GM12878 (cell line): ENCODE data around the gene ZFP1. TPM values are rescaled to one million over a fixed set of nuclear protein-coding genes. Genes with fewer than 3 reads are reported as not detected.

Experiments
- ATAC-seq: fragments of 200-7000 bp; cut with Tn5 transposase; 3 replicates; pipeline ENCODE4 v1.9.1; 2020; ENCODE audit warnings: mild to moderate bottlenecking, moderate library complexity
- BruUV-seq: library from RNA; stranded (reverse); fragments of 400-500 nt; replicated peaks from 2 replicates; lab custom pipeline; 2021; lab: Mats Ljungman, UMichigan
- CTCF ChIA-PET: fragments of 300-600 bp; sonication (Branson Sonifier 250); formaldehyde crosslinking; extraction: SDS; loops from one replicate; lab custom pipeline; 2021; ENCODE audit warnings: inconsistent platforms; lab: Yijun Ruan, JAX
- POLR2A ChIA-PET: fragments of 350-600 bp; formaldehyde crosslinking; extraction: SDS; loops from one replicate; lab custom pipeline; 2021; ENCODE audit warnings: inconsistent platforms; lab: Charles Lee
- RAD21 ChIA-PET: fragments of 300-600 bp; sonication (Branson Sonifier 250); formaldehyde crosslinking; loops from one replicate; lab custom pipeline; 2023; ENCODE audit warnings: antibody characterized with exemption; ENCODE audit not compliant: unreplicated experiment; lab: Charles Lee
- SMC1A ChIA-PET: fragments of 300-600 bp; sonication (Branson Sonifier 250); formaldehyde crosslinking; loops from one replicate; lab custom pipeline; 2023; ENCODE audit not compliant: unreplicated experiment, uncharacterized antibody; lab: Charles Lee
- DNase-seq: peaks from one replicate; pipeline ENCODE4 v3.0.0-alpha.2; 2011; ENCODE audit warnings: low read depth, low spot score
- FAIRE-seq: peaks from 3 replicates; lab custom pipeline; 2011; peaks lifted over from hg19 to GRCh38; lab: Jason Lieb, UNC
- H2AFZ ChIP-seq: 2 replicates; pipeline ENCODE4 v1.6.0; 2011; ENCODE audit warnings: low read depth, low read length, control low read depth; ENCODE audit not compliant: control insufficient read depth
- H3K27ac ChIP-seq: 2 replicates; pipeline ENCODE4 v1.5.1; 2011; ENCODE audit warnings: control low read depth; ENCODE audit not compliant: control insufficient read depth, insufficient read depth
- H3K27me3 ChIP-seq, 2 experiments: replicated peaks in 1 of 2; 2 replicates each; pipeline versions ENCODE4 v1.6.0 to v1.6.1; 2011; ENCODE audit warnings: low read length in 1 of 2; ENCODE audit not compliant: control insufficient read depth in 2 of 2, insufficient read depth in 2 of 2
- H3K36me3 ChIP-seq, 2 experiments: 2 replicates each; pipeline ENCODE4 v1.5.1; 2011; ENCODE audit warnings: low read length in 1 of 2; ENCODE audit not compliant: control insufficient read depth in 2 of 2, insufficient read depth in 2 of 2
- H3K4me1 ChIP-seq: 2 replicates; pipeline ENCODE4 v1.6.1; 2011; ENCODE audit warnings: mild to moderate bottlenecking, low read length, moderate library complexity, mixed read lengths; ENCODE audit not compliant: control insufficient read depth, insufficient read depth
- H3K4me2 ChIP-seq: 2 replicates; pipeline ENCODE4 v1.6.0; 2011; ENCODE audit warnings: control low read depth; ENCODE audit not compliant: control insufficient read depth, insufficient read depth
- H3K4me3 ChIP-seq: fragments of 200-600 bp; sonication (generic); 2 replicates; pipeline ENCODE4 v1.5.1; 2016
- H3K79me2 ChIP-seq: 2 replicates; pipeline ENCODE4 v1.6.0; 2011; ENCODE audit warnings: low read length; ENCODE audit not compliant: control insufficient read depth, insufficient read depth
- H3K9ac ChIP-seq: 2 replicates; pipeline ENCODE4 v1.8.0; 2011; ENCODE audit warnings: low read length, control low read depth, mixed read lengths; ENCODE audit not compliant: control insufficient read depth, insufficient read depth
- H3K9me3 ChIP-seq: replicated peaks from 3 replicates; pipeline ENCODE4 v1.5.1; 2011; ENCODE audit warnings: mild to moderate bottlenecking, low read length; ENCODE audit not compliant: control insufficient read depth, insufficient read depth
- H4K20me1 ChIP-seq: 2 replicates; pipeline ENCODE4 v1.6.0; 2011; ENCODE audit not compliant: control insufficient read depth, insufficient read depth
- BCL11A ChIP-seq: IDR thresholded peaks from 2 replicates; pipeline ENCODE4 v1.6.1; 2011; ENCODE audit warnings: low read depth, low read length
- CBX5 ChIP-seq: sonication (generic); IDR thresholded peaks from 2 replicates; pipeline ENCODE4 v1.6.1; 2016; ENCODE audit warnings: low read depth, moderate library complexity, mild to moderate bottlenecking, inconsistent platforms
- CHD1 ChIP-seq: IDR thresholded peaks from 2 replicates; pipeline ENCODE4 v1.6.1; 2012; ENCODE audit warnings: low read depth, low read length, improper control_type of control experiment
- CREB1 ChIP-seq: IDR thresholded peaks from 2 replicates; pipeline ENCODE4 v1.6.1; 2012; ENCODE audit warnings: low read depth, mild to moderate bottlenecking, inconsistent platforms
- ESRRA ChIP-seq: IDR thresholded peaks from 2 replicates; pipeline ENCODE4 v1.6.1; 2012; ENCODE audit warnings: mild to moderate bottlenecking, low read length, improper control_type of control experiment
- HDGF ChIP-seq: fragments of 450-650 bp; IDR thresholded peaks from 2 replicates; pipeline ENCODE4 v1.6.1; 2016; ENCODE audit warnings: antibody characterized with exemption
- NFXL1 ChIP-seq: fragments of 450-650 bp; IDR thresholded peaks from 2 replicates; pipeline ENCODE4 v1.6.1; 2017; ENCODE audit warnings: antibody characterized with exemption, mild to moderate bottlenecking, borderline replicate concordance
- SMC3 ChIP-seq: IDR thresholded peaks from 2 replicates; pipeline ENCODE4 v1.6.1; 2011; ENCODE audit warnings: low read length, improper control_type of control experiment, borderline replicate concordance
- SP1 ChIP-seq: IDR thresholded peaks from one replicate; pipeline ENCODE4 v1.6.1; 2011; ENCODE audit warnings: low read depth, low read length
- STAT3 ChIP-seq: IDR thresholded peaks from 2 replicates; pipeline ENCODE4 v1.6.1; 2011; ENCODE audit warnings: low read depth, low read length, improper control_type of control experiment
- ZBTB4 ChIP-seq: fragments of 450-650 bp; formaldehyde crosslinking; IDR thresholded peaks from 2 replicates; pipeline ENCODE4 v1.4.0; 2022; ENCODE audit warnings: mild to moderate bottlenecking, moderate library complexity
- ZNF384 ChIP-seq: IDR thresholded peaks from 2 replicates; pipeline ENCODE4 v1.6.1; 2012; ENCODE audit warnings: low read depth, mild to moderate bottlenecking, low read length, improper control_type of control experiment, borderline replicate concordance
- WGBS: methylation state at CpG from one replicate; pipeline ENCODE4 v1.1.6; 2016; ENCODE audit warnings: low lambda C conversion rate; ENCODE audit not compliant: insufficient replicate concordance, insufficient coverage; ENCODE audit errors: missing lambda C conversion rate; 5-methylcytosine and 5-hydroxymethylcytosine counted together
- in situ Hi-C: fragments of 300-500 bp; cut with MboI; formaldehyde crosslinking; loops from 9 replicates; pipeline ENCODE4 v1.14.3; 2018; ENCODE audit warnings: mixed read lengths
- intact Hi-C: fragments of 100-400 bp; cut with micrococcal nuclease; formaldehyde crosslinking; loops from one replicate; pipeline ENCODE4 v1.14.2; 2022; ENCODE audit not compliant: unreplicated experiment
- polyA plus RNA-seq, 11 experiments: library from polyadenylated mRNA; depleted of rRNA in 4 of 11; unstranded in 6 of 11; stranded (reverse) in 5 of 11; fragments of >200 nt; fragmentation: Nextera tagmentation in 4 of 11; fragmentation: Illumina TruSeq in 1 of 11; extraction: Ambion mirVana in 4 of 11; extraction: Trizol in 1 of 11; gene quantifications; 1 replicate in 1 of 11; 2 replicates in 10 of 11; pipeline versions ENCODE4 v1.2.1 to v1.2.3, GENCODE V29; 2011 to 2016; ENCODE audit warnings: inconsistent platforms in 2 of 11, missing spikeins in 2 of 11, low read depth in 1 of 11
- total RNA-seq, 4 experiments: library from RNA; depleted of rRNA in 3 of 4; stranded (reverse); fragments of >200 nt in 3 of 4; fragmentation: Illumina TruSeq in 1 of 4; extraction: Trizol in 1 of 4; gene quantifications; 2 replicates each; pipeline versions ENCODE4 v1.2.1 to v1.2.3, GENCODE V29; 2013 to 2021
- TF ChIP-seq, protein P1 (sequence below): fragments of 450-650 bp; IDR thresholded peaks from 2 replicates; pipeline ENCODE4 v1.6.1; 2018; ENCODE audit warnings: mild to moderate bottlenecking, low read depth, moderate library complexity; ENCODE audit not compliant: partially characterized antibody
- TF ChIP-seq, protein P2 (sequence below): fragments of 450-650 bp; IDR thresholded peaks from 2 replicates; pipeline ENCODE4 v1.6.1; 2017; ENCODE audit warnings: mild to moderate bottlenecking, moderate library complexity

Gene ZFP1
- total and polyA plus RNA-seq, 10 of the 15 experiments (the other 5 are each of a cell fraction or from before 2014, with no cell fraction given): 3.5 to 17.6 (median 14.7) TPM

DNA sequence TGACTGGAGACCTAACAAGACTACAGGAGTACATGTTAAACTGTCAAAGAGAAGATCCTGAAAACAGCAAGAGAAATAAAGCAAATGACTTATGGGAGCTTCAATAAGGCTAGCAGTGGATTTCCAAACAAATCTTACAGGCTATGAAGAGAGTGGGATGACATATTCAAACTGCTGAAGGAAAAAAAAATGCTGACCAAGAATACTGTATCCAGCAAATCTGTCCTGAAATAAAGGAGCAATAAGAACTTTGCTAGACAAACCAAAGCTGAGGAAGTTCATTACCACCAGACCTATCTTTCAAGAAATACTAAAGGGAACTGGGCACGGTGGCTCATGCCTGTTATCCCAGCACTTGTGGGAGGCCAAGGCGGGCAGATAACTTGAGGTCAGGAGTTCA lies 28.6 kb downstream of the ZFP1 start (continued):
- TF ChIP-seq ZBTB4 (CRISPR knock-in tag): no peak

GRCh38 chr16:75179208-75179607 lies 30.9 kb downstream of the ZFP1 start:
- in situ Hi-C loops: no loop called here
- RAD21 ChIA-PET: no interaction called here
- 45% methylated on average over 6 of the region's 6 CpGs for WGBS
- TF ChIP-seq STAT3: no peak
- TF ChIP-seq NFXL1: no peak
- 0 out of 2 replicates have a peak, but pooled peaks have one; percentile 25 for TF ChIP-seq CBX5
- TF ChIP-seq ESRRA: no peak
- TF ChIP-seq, protein P1, sequence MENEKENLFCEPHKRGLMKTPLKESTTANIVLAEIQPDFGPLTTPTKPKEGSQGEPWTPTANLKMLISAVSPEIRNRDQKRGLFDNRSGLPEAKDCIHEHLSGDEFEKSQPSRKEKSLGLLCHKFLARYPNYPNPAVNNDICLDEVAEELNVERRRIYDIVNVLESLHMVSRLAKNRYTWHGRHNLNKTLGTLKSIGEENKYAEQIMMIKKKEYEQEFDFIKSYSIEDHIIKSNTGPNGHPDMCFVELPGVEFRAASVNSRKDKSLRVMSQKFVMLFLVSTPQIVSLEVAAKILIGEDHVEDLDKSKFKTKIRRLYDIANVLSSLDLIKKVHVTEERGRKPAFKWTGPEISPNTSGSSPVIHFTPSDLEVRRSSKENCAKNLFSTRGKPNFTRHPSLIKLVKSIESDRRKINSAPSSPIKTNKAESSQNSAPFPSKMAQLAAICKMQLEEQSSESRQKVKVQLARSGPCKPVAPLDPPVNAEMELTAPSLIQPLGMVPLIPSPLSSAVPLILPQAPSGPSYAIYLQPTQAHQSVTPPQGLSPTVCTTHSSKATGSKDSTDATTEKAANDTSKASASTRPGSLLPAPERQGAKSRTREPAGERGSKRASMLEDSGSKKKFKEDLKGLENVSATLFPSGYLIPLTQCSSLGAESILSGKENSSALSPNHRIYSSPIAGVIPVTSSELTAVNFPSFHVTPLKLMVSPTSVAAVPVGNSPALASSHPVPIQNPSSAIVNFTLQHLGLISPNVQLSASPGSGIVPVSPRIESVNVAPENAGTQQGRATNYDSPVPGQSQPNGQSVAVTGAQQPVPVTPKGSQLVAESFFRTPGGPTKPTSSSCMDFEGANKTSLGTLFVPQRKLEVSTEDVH: no peak
- no peak for TF ChIP-seq SP1
- TF ChIP-seq BCL11A: no peak
- TF ChIP-seq, protein P2, sequence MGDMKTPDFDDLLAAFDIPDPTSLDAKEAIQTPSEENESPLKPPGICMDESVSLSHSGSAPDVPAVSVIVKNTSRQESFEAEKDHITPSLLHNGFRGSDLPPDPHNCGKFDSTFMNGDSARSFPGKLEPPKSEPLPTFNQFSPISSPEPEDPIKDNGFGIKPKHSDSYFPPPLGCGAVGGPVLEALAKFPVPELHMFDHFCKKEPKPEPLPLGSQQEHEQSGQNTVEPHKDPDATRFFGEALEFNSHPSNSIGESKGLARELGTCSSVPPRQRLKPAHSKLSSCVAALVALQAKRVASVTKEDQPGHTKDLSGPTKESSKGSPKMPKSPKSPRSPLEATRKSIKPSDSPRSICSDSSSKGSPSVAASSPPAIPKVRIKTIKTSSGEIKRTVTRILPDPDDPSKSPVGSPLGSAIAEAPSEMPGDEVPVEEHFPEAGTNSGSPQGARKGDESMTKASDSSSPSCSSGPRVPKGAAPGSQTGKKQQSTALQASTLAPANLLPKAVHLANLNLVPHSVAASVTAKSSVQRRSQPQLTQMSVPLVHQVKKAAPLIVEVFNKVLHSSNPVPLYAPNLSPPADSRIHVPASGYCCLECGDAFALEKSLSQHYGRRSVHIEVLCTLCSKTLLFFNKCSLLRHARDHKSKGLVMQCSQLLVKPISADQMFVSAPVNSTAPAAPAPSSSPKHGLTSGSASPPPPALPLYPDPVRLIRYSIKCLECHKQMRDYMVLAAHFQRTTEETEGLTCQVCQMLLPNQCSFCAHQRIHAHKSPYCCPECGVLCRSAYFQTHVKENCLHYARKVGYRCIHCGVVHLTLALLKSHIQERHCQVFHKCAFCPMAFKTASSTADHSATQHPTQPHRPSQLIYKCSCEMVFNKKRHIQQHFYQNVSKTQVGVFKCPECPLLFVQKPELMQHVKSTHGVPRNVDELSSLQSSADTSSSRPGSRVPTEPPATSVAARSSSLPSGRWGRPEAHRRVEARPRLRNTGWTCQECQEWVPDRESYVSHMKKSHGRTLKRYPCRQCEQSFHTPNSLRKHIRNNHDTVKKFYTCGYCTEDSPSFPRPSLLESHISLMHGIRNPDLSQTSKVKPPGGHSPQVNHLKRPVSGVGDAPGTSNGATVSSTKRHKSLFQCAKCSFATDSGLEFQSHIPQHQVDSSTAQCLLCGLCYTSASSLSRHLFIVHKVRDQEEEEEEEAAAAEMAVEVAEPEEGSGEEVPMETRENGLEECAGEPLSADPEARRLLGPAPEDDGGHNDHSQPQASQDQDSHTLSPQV: no peak
- TF ChIP-seq HDGF: no peak
- no peak for TF ChIP-seq ZNF384
- TF ChIP-seq CHD1: no peak
- TF ChIP-seq SMC3: no peak
- no peak for TF ChIP-seq CREB1

More at GRCh38 chr16:75179208-75179607, 30.9 kb downstream of the ZFP1 start:
- BruUV-seq: no TSS peak
- Histone ChIP-seq H4K20me1 (no peaks in the 10 kb centered on the region), H3K27ac (no peak overlapping the region), H3K9me3 (peaks cover 17% of the 10 kb centered on the region; the same call in 2 of the 3 replicates), H3K9ac (no peak overlapping the region), H3K4me2 (peak overlapping the region; percentile 24; the same call in 1 of the 2 replicates), H3K36me3 (no peaks in the 10 kb centered on the region), H3K79me2 (no peaks in the 10 kb centered on the region), H3K4me3 (peak overlapping the region; percentile 29; the same call in 1 of the 2 replicates), H2AFZ (no peak overlapping the region; the same call in 1 of the 2 replicates), H3K4me1 (no peaks in the 10 kb centered on the region; the same call in 1 of the 2 replicates), H3K27me3 (no peaks in the 10 kb centered on the region)
- FAIRE-seq (no peak), DNase-seq (no peak), ATAC-seq (peak; percentile 85)
- CTCF ChIA-PET: interaction anchor here (1.2 kb wide), 1 partner anchor 20 kb away, joined by 3 read pairs; no protein-coding TSS in a partner anchor
- POLR2A ChIA-PET: no interaction called here
- intact Hi-C loops: no loop called here
- SMC1A ChIA-PET: no interaction called here
